ENCODE results near the gene ARRB1. TPM values are rescaled to one million over a fixed set of nuclear protein-coding genes. Genes with fewer than 3 reads are reported as not detected.
A peak's percentile ranks its signal among the peaks of the same experiment; 100 is the strongest.

Gene ARRB1
- total and polyA plus RNA-seq, 9 of the 15 experiments (the other 6 are each of a cell fraction or from before 2014, with no cell fraction given) = 6.6 to 45.4 (median 28.5) TPM

DNA sequence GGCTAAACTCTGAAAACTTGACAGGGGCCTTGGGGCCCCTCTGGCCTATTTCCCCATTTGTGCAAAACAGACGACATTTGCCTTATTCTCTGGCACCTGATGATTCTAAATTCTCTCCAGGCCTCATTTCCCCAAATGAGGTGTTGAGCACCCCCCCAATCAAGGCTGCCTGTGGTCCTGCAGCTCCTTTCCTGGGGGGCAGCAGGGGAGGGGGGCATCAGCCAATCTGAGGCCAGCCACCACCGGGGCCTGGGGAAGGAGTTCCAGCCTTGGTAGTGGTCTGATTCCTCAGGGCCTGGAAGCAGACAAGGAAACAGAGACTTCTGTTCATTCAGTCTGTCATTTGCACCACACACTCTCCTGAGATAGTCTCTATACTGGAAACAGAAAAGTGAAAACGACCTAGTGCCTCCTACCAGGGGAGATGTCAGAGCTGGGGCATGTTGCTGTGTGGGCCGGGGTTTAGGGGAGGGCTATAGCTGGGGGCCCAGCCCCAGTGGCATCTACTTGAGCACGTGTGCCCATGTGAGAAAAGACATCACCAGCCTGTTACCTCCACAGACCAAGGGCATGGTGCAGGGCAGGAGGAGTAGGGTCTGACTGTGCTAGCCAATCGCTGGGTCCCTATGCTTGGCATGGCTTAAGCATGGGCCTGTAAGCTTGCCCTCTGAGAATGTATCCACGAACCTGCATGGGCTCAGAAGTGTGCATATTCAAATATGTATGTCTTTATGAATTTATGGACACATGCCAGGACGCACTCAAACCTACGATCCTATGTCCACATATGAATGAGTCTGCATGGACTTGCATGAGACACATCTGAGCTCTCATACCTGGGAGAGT lies 112.6 kb downstream of the ARRB1 start:
- Histone ChIP-seq H3K9ac (ENCODE audit: insufficient read depth in 1 of 2, low read depth in 2 of 2, low read length in 2 of 2) (no peak overlapping the region), H3K9me3 (replicated peaks; ENCODE audit: control insufficient read depth, insufficient read depth, low read depth, low read length) (no peaks in the 10 kb centered on the region), H3K36me3 (ENCODE audit: control insufficient read depth, insufficient read depth, low read length) (no peaks in the 10 kb centered on the region), H3K4me1 (replicated peaks in 1 of 2; ENCODE audit: control insufficient read depth in 2 of 2, insufficient read depth in 2 of 2, low read length in 2 of 2) (peaks cover 3 to 23% of the 10 kb centered on the region in 2 experiments; a peak in 4 of 5 replicates), H2AFZ (ENCODE audit: low read depth, low read length) (no peak overlapping the region), H3K4me2 (ENCODE audit: insufficient read depth, low read length) (no peak overlapping the region), H3K27ac (ENCODE audit: extremely low read depth, low read depth, low read length) (no peak overlapping the region), H3K9me1 (ENCODE audit: control insufficient read depth, insufficient read depth, low read length) (peaks cover 4% of the 10 kb centered on the region), H3K79me2 (ENCODE audit: control insufficient read depth, insufficient read depth, low read length) (no peaks in the 10 kb centered on the region), H3K4me3 (no peak overlapping the region), H4K20me1 (replicated peaks; ENCODE audit: control insufficient read depth, insufficient read depth, low read length) (peaks cover 25% of the 10 kb centered on the region), H3K27me3 (ENCODE audit: control insufficient read depth in 2 of 2, insufficient read depth in 2 of 2, low read length in 2 of 2) (peaks cover 18 to 49% of the 10 kb centered on the region in 2 experiments)
- ChIA-PET CTCF (ENCODE audit: low intra/inter-chr PET ratio) (interaction anchor here (0.6 kb wide), 1 partner anchor 618 kb away, joined by 4 read pairs; no protein-coding TSS in a partner anchor), POLR2A (interaction anchor here (0.5 to 1.8 kb wide), 5 partner anchors 20 to 179 kb away, joined by 3 to 5 read pairs (median 3); no protein-coding TSS in a partner anchor)
- 17% methylated on average over 9 of the region's 9 CpGs for WGBS (ENCODE audit: insufficient coverage, low coverage, missing lambda C conversion rate)
- in situ Hi-C loops (cut with MboI) (no loop called here), intact Hi-C loops (cut with micrococcal nuclease) (no loop called here)
- FAIRE-seq (no peak), ATAC-seq (no peak), DNase-seq (ENCODE audit: extremely low read depth in 1 of 4, low spot score in 3 of 4) (no peak)
- no peak for TF ChIP-seq MYBL2 (IDR thresholded peaks at IDR 0.05; ENCODE audit: low read depth)
- no peak for TF ChIP-seq MYBL2 (CRISPR knock-in tag; IDR thresholded peaks at IDR 0.05; ENCODE audit: borderline replicate concordance)
- TF ChIP-seq NFIC (IDR thresholded peaks at IDR 0.05) = 0 out of 2 replicates have a peak, but pooled peaks have one; percentile 22
- BruUV-seq (replicated peaks) = no TSS peak

DNA sequence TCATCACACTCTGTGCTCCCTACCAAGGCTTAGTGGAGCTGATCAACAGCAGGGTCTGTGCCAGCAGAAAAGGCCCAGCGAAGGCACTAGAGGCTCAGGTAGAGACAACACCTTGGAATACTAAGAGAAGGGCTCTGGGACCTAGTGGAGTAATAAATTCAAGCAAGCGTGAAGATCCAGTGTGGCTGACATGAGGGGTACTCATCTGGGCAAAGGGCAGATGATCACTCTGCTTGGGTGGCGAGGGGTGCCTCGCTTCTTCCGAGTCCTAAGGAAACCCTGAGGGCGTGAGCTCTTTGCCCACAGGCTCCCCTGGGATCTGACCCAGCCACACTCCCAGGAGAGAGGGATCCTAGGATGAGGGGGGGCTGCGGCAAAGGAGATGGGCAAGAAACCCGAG lies 114.4 kb downstream of the ARRB1 start:
- H3K4me2 ChIP-seq (ENCODE audit: insufficient read depth, low read length) = no peak overlapping the region
- no peaks in the 10 kb centered on the region for H3K36me3 ChIP-seq (ENCODE audit: control insufficient read depth, insufficient read depth, low read length)
- intact Hi-C loops (cut with micrococcal nuclease) = no loop called here
- H3K4me3 ChIP-seq = no peak overlapping the region
- no peaks in the 10 kb centered on the region for H3K79me2 ChIP-seq (ENCODE audit: control insufficient read depth, insufficient read depth, low read length)
- no peaks in the 10 kb centered on the region for H3K9me1 ChIP-seq (ENCODE audit: control insufficient read depth, insufficient read depth, low read length)
- H3K9ac ChIP-seq (ENCODE audit: insufficient read depth in 1 of 2, low read depth in 2 of 2, low read length in 2 of 2) = no peak overlapping the region
- in situ Hi-C loops (cut with MboI) = no loop called here
- peaks cover 3 to 33% of the 10 kb centered on the region in 2 experiments; a peak in 4 of 5 replicates for H3K27me3 ChIP-seq (ENCODE audit: control insufficient read depth in 2 of 2, insufficient read depth in 2 of 2, low read length in 2 of 2)
- ATAC-seq (no peak), FAIRE-seq (no peak), DNase-seq (ENCODE audit: extremely low read depth in 1 of 4, low spot score in 3 of 4) (no peak)
- BruUV-seq (replicated peaks) = no TSS peak
- peaks cover 20% of the 10 kb centered on the region; the same call in 1 of the 2 replicates for H4K20me1 ChIP-seq (replicated peaks; ENCODE audit: control insufficient read depth, insufficient read depth, low read length)
- peaks cover 0 to 19% of the 10 kb centered on the region in 2 experiments; a peak in 3 of 5 replicates for H3K4me1 ChIP-seq (replicated peaks in 1 of 2; ENCODE audit: control insufficient read depth in 2 of 2, insufficient read depth in 2 of 2, low read length in 2 of 2)
- H2AFZ ChIP-seq (ENCODE audit: low read depth, low read length) = no peak overlapping the region
- H3K27ac ChIP-seq (ENCODE audit: extremely low read depth, low read depth, low read length) = no peak overlapping the region
- ChIA-PET CTCF (ENCODE audit: low intra/inter-chr PET ratio) (no interaction called here), POLR2A (interaction anchor here (0.6 to 1.8 kb wide), 6 partner anchors 10 to 399 kb away, joined by 3 to 5 read pairs (median 4); no protein-coding TSS in a partner anchor)
- WGBS (ENCODE audit: insufficient coverage, low coverage, missing lambda C conversion rate) = 3% methylated on average over 6 of the region's 8 CpGs
- H3K9me3 ChIP-seq (replicated peaks; ENCODE audit: control insufficient read depth, insufficient read depth, low read depth, low read length) = no peaks in the 10 kb centered on the region
- no peak for TF ChIP-seq ZNF644 (tag; IDR thresholded peaks at IDR 0.05; ENCODE audit: low read depth)
- TF ChIP-seq HDAC3 (IDR thresholded peaks at IDR 0.05; ENCODE audit: borderline replicate concordance, partially characterized antibody) = no peak
- TF ChIP-seq LARP7 (IDR thresholded peaks at IDR 0.05) = no peak
- no peak for TF ChIP-seq CHD4 (IDR thresholded peaks at IDR 0.05; ENCODE audit: insufficient read depth, insufficient replicate concordance, low read depth, low read length, poor library complexity, severe bottlenecking)
- no peak for TF ChIP-seq SREBF2 (CRISPR knock-in tag; IDR thresholded peaks at IDR 0.05)
- TF ChIP-seq CUX1 (CRISPR knock-in tag; IDR thresholded peaks at IDR 0.05) = no peak
